GM12891 (cell line): ENCODE results near the gene OR1N1.

ENCODE experiments used
- DNase-seq: peaks from one replicate; pipeline ENCODE4 v3.0.0; 2011; ENCODE audit warnings: low spot score; ENCODE audit not compliant: insufficient read length
- FAIRE-seq: peaks from 2 replicates; lab custom pipeline; 2011; peaks lifted over from hg19 to GRCh38; lab: Jason Lieb, UNC
- PAX5 ChIP-seq: IDR thresholded peaks from 2 replicates; pipeline ENCODE4 v1.6.1; 2011; ENCODE audit warnings: low read length, moderate library complexity, mild to moderate bottlenecking; ENCODE audit not compliant: insufficient read depth, severe bottlenecking
- POLR2A ChIP-seq: IDR thresholded peaks from 2 replicates; pipeline ENCODE4 v1.6.1; 2011; ENCODE audit warnings: low read depth, low read length, control low read depth
- POLR2AphosphoS5 ChIP-seq: IDR thresholded peaks from 2 replicates; pipeline ENCODE4 v1.6.1; 2011; ENCODE audit warnings: low read depth, low read length, control low read depth
- POU2F2 ChIP-seq: IDR thresholded peaks from 2 replicates; pipeline ENCODE4 v1.6.1; 2011; ENCODE audit warnings: low read depth, mild to moderate bottlenecking, control low read depth, low read length, moderate library complexity
- SPI1 ChIP-seq: IDR thresholded peaks from 2 replicates; pipeline ENCODE4 v1.6.1; 2011; ENCODE audit warnings: low read depth, low read length, control low read depth
- TAF1 ChIP-seq: IDR thresholded peaks from 2 replicates; pipeline ENCODE4 v1.6.1; 2011; ENCODE audit warnings: low read depth, low read length, control low read depth

Gene OR1N1

DNA sequence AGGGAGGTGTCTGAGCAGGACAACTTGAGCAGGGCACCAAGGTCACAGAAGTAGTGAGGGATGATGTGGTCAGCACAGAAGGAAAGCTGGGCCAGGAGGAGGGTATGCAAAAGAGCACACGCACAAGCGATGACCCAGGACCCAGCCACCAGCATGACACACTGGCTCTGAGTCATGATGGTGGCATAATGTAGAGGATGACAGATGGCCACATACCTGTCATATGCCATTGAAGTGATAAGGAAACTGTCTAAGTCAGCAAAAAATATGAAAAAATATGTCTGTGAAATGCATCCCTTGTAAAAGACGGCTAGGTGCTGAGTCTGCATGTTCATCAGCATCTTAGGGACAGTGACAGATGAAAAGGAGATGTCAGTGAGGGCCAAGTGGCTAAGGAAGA is 49.7 kb downstream of the OR1N1 start:
- DNase-seq, result no peak
- no peak for FAIRE-seq
- TF ChIP-seq SPI1 (no peak), POLR2AphosphoS5 (no peak), POLR2A (no peak), POU2F2 (no peak), PAX5 (no peak), TAF1 (no peak)
